ENCODE measurements around the gene CNGA3. TPM values are rescaled to one million over a fixed set of nuclear protein-coding genes. Genes with fewer than 3 reads are reported as not detected.
"Not testable (repeated sequence)": the region's sequence is repeated elsewhere in the genome, so short reads cannot be mapped to it uniquely, and the experiment has no call there.

Gene CNGA3
- total RNA-seq, 4 donors from 2014 or later: 0.44 to 0.57 (median 0.48) TPM; not detected in 1

- peaks cover 0 to 7% (median 0%) of the 10 kb centered on the region in 3 donors for H3K4me1 ChIP-seq
- intact Hi-C loops (cut with DNase I): no loop called here
- peaks cover 0 to 9% (median 0%) of the 10 kb centered on the region in 3 donors for H3K9me3 ChIP-seq
- WGBS, 2 donors: 17 to 40% methylated on average over 5 of the region's 5 CpGs
- H3K36me3 ChIP-seq: no peaks in the 10 kb centered on the region
- TF ChIP-seq POLR2A (IDR thresholded peaks at IDR 0.05) (no peak), CTCF (IDR thresholded peaks at IDR 0.05) (peak in 5 of 6 experiments; percentile 53 to 73 (median 70))
- H3K4me3 ChIP-seq: no peak overlapping the region
- no peaks in the 10 kb centered on the region for H3K27me3 ChIP-seq
- DNase-seq: no peak
- H3K27ac ChIP-seq: no peak overlapping the region
These were observed 66.6 kb downstream of the CNGA3 start for GRCh38 chr2:98412751-98413458.

GRCh38 chr2:98414246-98414645, 68.0 kb downstream of the CNGA3 start:
- H3K27me3 ChIP-seq; H3K4me1 ChIP-seq; H3K4me3 ChIP-seq; H3K36me3 ChIP-seq; intact Hi-C loops (cut with DNase I); DNase-seq; H3K9me3 ChIP-seq; H3K27ac ChIP-seq: not testable (repeated sequence)
- 72 to 84% methylated on average over 7 of the region's 7 CpGs for WGBS, 2 donors

- intact Hi-C loops (cut with DNase I); H3K4me1 ChIP-seq; DNase-seq; H3K36me3 ChIP-seq; H3K27me3 ChIP-seq; H3K27ac ChIP-seq; H3K9me3 ChIP-seq; H3K4me3 ChIP-seq: not testable (repeated sequence)
- 83 to 92% methylated on average over 9 of the region's 9 CpGs for WGBS, 2 donors
These were observed 69.5 kb downstream of the CNGA3 start for GRCh38 chr2:98415719-98416248.

GRCh38 chr2:98416383-98417159, 70.3 kb downstream of the CNGA3 start:
- Histone ChIP-seq H3K27ac (no peak overlapping the region), H3K36me3 (no peaks in the 10 kb centered on the region), H3K9me3 (peaks cover 0 to 9% (median 0%) of the 10 kb centered on the region in 3 donors), H3K27me3 (no peaks in the 10 kb centered on the region), H3K4me3 (no peak overlapping the region), H3K4me1 (peaks cover 0 to 7% (median 0%) of the 10 kb centered on the region in 3 donors)
- TF ChIP-seq POLR2A (IDR thresholded peaks at IDR 0.05) (no peak), CTCF (IDR thresholded peaks at IDR 0.05) (no peak)
- no peak for DNase-seq
- intact Hi-C loops (cut with DNase I): no loop called here
- WGBS, 2 donors: 63 to 81% methylated on average over 2 of the region's 2 CpGs

GRCh38 chr2:98419544-98419943, 73.3 kb downstream of the CNGA3 start:
- no peak for DNase-seq
- no peak for TF ChIP-seq CTCF (IDR thresholded peaks at IDR 0.05)
- no peak for TF ChIP-seq POLR2A (IDR thresholded peaks at IDR 0.05)
- H3K27ac ChIP-seq: no peak overlapping the region
- H3K36me3 ChIP-seq: no peaks in the 10 kb centered on the region
- no peak overlapping the region for H3K4me3 ChIP-seq
- no peaks in the 10 kb centered on the region for H3K27me3 ChIP-seq
- peaks cover 0 to 14% (median 3%) of the 10 kb centered on the region in 3 donors for H3K9me3 ChIP-seq
- H3K4me1 ChIP-seq: no peaks in the 10 kb centered on the region
- WGBS, 2 donors: 47 to 75% methylated on average over 2 of the region's 2 CpGs
- intact Hi-C loops (cut with DNase I): no loop called here
